ELF-1 (cell line): Measurements from ENCODE around the gene IFITM2.
"Not testable (repeated sequence)": the region's sequence is repeated elsewhere in the genome, so short reads cannot be mapped to it uniquely, and the experiment has no call there.

Experiments
- DNase-seq: peaks from one replicate; pipeline ENCODE4 v3.0.0-alpha.2; 2016; ENCODE audit warnings: low read depth, low spot score

IFITM2 gene

DNA sequence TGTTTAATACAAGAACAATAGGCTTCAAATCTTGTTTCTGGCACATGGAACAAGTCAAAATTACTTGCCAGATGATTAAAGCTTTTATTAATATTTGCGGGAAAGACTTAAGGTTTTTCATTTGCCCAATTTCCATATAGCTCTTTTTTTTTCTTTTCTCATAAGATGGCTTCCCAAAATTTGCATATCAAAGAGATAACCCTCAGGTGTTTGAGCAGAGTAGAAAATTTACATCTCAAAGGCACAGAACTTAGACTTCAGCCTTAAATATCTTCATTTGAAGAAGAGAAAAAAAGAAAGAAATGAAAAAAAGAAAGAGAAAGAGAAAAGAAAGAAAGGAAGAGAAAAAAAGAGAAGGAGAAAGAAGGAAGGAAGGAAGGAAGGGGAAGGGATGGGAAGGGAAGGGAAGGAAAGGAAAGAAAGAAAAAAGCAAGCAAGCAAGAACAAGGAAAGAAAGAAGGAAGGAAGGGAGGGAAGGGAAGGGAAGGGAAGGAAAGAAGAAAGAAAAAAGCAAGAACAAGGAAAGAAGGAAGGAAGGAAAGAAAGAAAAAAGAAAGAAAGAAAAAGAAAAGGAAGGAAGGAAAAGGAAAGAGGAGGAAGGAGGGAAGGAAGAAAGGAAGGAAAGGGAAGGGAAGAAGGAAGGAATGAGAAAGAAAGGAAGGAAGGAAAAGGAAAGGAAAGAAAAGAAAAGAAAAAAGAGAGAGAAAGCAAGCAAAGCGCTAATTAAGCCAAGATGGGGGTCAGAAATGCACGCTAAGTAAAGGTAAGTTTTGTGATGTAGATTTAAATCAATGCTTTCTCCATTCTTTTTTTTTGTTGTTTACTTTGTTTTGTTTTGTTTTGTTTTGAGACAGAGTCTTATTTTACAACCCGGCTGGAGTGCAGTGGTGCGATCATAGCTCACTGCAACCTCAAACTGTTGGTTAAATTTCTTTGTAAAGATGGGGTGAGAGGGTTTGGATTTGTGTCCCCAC is 33.2 kb downstream of the IFITM2 start:
- DNase-seq = peak; percentile 42

DNA sequence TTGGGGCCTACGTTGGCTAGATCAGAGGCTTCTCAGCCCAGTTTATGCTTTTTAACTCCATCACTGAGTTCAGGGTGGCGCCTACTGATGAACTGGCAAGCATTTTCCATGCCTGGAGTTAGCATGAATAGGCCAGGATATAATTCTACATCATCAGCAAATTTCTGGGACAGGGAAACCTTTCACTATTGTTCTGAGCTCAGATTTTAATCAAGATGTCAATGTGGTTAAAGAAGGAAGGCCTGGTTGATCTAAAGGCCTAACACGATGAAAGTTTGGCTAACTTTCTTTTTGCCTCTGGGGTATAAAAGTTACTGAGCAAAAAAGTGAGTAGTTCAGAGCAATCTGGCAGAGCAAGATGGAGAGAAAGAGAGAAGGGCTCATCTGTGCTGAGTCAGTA is 34.7 kb downstream of the IFITM2 start:
- no peak for DNase-seq

DNA sequence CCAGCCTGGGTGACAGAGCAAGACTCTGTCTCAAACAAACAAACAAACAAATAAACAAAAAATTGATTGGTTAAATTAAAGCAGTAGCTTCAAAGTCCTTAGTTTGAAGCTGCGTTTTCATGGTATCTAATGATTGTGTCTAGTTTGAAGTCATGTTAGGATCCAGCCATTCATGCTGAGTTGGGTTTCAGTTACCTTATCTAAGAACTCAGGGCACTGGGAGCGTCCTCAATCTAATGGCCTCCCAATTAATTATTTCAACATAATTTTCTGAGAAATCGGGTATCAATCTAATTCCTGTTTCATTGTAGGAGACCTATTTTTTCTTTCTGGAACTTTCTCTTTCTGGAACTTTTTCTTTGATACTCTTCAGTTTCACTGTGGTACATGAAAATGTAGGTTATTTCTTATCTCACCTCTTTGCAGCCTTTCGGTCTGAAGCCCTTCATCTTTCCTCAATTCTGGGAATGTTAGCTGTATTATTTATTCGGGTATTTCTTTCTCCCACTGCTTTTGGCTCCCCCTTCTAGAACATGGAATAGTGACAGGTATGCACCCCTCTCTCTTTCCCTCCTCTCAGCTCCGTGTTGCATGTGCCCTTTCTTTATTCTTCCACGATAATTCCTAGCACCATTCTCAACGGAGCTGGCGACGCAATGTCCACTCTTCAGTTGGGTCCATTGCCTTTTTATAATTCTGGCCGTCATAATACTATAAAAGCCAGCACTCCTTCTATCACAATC is 37.4 kb downstream of the IFITM2 start:
- DNase-seq = no peak

DNA sequence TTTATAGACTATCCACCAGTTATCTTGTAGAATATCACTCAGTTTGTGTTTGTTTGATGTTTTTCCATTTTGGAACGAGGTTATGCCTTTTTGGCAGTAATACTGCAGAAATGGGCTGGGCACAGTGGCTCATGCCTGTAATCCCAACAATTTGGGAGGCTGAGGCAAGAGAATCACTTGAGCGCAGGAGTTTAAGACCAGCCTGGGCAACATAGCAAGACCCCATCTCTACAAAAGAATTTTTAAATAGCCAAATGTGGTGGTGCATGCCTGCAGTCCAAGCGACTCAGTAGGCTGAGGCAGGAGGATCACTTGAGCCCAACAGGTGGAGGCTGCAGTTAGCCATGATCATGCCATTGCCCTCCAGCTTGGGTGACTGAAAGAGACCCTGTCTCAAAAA is 38.9 kb downstream of the IFITM2 start:
- DNase-seq = no peak

DNA sequence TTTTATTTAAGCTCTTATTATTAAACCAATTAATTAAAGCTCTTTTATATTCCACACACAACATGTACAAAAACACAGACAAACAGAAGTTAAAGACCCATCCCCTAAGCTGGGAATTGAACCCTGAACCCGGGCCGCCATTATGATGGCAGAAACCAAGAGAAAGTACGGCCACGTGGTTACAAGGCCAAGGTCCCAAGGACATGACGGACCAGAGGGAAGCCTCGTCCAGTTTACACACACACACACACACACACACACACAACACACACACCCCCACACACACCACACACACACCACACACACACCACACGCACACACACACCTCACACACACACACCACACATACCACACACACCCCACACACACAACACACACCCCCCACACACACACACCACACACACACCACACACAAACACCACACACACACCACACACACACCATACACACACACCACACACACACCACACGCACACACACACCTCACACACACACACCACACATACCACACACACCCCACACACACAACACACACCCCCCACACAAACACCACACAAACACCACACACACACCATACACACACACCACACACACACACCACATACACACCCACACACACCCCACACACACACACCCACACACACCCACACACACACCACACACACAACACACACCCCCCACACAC is 41.8 kb downstream of the IFITM2 start:
- not testable (repeated sequence) for DNase-seq

DNA sequence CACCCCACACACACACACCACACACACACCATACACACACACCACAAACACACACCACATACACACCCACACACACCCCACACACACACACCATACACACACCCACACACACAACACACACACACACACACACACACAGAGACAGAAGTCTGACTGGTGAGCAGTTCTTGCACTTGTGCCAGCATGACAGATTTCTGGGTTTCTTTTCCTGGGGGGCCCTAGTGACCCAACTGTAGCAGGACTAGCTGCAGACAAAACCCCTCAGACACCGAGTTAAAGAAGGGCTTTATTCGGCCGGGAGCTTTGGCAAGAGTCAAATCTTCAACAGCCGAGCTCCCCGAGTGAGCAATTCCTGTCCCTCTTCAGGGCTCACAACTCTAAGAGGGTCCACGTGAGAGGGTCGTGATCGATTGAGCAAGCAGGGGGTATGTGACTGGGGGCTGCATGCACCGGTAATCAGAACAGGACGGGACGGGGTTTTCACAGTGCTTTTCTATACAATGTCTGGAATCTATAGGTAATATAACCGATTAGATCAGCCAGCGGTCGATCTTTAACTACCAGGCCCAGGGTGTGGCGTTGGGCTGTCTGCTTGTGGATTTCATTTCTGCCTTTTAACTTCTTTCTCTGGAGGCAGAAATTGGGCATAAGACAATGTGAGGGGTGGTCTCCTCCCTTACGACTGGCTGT is 42.6 kb downstream of the IFITM2 start:
- DNase-seq = not testable (repeated sequence)

DNA sequence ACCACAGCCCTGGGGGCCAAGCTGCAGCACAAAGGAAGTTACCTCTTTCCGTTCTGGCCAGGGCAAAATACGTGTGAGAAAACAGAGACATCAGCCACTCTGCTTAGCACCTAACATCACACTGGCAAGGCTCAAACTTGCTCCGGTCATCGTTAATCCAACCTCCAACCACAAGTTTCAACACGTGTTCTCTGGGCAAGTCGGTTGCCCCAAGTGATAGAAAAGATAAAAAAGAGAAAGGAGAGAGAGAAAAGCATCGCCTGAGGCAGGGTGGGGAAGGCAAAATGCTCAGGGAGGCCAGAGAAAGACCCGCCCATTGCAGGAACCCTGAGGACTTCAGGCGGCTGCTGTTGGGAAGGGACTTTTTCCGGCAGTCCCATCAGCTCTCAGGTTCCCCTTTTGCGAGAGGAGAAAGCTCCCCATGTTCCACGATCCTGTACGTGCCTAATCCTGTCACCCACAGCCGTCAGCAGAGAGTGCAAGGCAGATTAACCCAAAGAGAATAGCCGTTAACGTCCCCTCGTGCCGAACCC is 43.2 kb downstream of the IFITM2 start:
- peak; percentile 91 for DNase-seq

DNA sequence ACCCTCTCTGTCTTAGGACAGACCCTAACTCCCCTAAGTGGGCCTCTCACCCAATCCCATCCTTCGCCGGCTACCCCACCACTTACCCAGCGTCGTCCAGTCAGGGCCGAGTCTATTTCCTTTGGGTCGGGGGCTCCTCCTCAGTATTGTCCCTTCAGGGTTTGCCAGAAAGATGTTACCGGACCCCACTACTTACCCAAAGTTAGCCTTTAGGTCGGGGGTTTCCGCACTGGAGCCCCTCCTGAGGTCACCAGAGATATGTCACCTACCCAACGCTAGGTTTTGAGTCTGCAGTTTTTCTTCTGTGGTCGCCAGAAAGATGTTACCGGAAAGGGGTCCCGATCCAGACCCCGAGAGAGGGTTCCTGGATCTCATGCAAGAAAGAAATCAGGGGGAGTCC is 43.8 kb downstream of the IFITM2 start:
- DNase-seq = no peak

DNA sequence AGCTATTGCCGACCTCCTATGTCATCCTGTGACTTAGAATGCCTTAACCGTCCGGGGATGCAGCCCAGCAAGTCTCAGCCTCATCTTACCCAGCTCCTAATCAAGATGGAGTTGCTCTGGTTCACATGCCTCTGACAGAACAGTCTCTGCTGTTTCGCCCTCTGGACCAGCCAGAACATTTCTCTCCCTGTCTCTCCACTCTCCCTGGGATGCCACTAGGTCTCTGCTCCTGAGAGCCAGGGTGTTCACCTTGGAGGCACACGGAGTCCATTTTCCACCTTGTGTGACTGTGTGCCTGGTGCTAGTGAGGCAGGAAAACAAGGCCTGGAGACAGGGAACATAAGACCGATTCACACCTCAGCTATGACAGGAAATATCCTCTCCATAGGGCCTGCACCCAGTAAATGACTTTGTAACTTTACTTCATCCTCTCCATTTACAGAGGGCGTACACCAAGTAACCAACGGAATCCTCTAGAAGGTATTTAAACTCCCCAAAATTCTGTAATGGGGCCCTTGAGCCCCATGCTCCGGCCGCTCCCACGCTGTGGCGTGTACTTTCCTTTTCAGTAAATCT is 44.9 kb downstream of the IFITM2 start:
- no peak for DNase-seq

DNA sequence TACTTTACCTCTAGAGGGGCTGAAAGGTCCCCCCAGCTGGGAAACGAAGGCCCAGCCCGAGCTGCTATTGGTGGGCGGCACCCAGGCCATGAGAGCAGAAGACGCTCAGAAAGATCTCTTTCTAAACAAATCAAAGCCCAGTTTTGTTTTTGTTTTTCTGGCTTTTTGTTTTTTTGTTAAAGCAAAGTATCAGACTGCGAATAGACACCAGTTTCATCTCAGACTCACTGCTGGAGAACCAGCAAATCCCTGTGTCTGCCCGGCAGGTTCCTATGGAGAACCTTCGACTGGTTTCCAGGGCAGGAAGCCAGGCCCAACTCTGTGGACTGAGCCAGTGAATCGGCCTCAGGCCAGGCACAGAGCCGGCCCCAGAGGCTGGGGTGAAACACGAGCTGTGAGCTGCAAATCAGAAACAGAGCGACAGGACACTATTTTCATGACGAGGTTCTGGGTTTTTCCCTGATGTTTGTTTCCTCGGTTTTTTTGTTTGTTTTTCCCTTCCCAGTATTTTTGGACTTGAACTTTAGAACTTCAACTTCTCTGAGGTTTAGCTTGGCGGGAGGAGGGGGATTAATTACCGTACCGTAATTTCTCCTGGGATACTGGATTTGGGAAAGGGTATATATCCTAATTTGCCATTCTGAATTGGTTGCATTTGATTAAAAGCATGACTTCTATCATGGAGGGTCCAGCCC is 45.7 kb downstream of the IFITM2 start:
- DNase-seq = peak; percentile 76

DNA sequence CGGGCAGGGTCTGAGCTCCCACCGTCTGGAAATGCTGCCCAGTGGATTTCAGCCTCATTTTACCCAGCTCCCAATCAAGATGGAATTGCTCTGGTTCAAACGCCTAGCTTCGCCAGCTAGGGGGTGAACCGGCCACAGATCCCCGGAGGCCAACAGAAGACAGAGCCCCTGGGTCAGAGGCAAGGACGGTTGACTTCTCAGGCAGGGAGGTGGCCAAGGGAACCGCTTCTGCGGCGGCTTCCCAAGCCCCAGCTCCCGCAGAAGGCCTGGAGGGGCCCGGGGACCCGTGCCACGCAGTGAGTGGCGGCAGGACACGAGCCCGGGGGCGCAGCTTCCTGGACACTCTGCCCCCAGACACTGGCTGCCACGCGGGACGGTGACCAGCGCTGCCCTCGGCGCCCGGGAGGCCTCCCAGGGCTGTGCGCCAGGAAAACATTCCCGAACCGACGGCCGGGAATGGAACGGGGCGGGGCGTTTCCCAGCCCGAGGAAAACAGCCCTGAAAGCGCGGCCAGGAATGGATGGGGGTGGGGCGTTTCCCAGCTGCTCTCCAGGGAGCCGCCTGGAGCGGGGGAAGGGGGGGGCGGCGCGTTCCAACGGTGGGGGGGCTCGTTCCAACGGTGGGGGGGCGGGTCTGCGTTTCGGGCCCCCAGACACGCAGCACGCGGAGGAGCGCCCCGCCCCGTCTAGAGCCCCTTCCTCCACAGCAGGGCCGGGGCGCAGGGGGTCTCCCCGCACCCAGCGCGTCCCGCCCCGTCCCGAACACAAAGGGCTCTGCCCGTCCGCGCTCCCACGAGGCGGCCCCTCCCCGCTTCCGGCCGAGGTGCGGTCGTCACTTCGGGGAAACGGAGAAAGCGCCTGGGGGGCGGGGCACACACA is 48.2 kb downstream of the IFITM2 start:
- peak; percentile 90 for DNase-seq

DNA sequence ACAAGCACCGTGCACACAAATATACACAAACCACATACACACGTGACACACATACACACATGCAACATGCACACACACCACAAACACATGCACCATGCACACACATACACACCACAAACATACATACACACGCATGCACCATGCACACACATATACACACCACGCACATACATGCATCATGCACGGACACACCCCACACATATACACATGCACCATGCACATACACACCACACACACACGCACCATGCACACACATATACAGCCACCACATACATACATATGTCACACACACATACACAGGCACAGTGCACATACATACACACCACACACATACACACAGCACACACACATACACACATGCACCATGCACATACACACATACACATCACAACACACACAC is 49.0 kb downstream of the IFITM2 start:
- no peak for DNase-seq

DNA sequence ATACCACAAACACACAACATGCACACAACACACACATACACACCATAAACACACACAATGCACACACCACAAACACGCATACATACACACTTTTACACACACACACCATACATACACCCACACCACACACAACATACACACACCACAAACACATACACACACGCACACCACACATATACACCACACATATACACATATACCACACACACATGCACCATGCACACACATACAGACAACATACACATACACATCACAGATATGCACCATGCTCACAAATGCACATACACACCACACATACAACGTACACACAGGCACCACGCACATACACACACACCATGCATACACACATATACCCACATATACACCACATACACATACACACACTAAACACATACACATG is 50.0 kb downstream of the IFITM2 start:
- no peak for DNase-seq

DNA sequence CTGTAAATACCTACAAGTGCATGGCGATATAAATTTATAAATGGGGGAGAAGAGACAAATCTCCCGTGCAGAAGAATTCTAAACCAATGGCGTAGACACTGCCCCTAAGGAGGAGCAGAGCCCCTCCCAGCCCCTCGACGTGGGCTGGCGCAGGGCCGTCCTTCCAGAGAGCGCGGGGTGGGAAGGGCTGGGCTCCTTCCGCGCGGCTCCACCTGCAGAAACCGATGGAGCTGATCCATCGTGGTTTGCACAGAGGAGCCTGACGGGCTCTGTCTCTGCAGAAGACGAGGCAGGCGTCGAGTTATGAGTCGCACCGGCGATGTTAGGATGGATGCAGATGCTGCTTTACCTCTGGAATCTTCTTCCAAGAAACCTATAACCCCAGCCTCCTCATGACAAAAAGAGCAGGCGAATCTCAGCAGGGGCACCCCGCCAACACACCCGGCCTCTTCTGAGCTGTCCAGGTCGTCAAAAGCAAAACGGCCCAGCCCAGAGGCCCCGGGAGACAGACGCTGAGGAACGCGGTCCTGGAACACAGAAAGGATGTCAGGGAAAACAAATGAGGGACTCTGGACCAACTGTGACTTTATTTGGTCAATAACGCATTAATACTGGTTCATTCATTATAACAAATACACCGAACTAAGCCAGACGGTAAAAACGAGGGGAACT is 50.6 kb downstream of the IFITM2 start:
- DNase-seq = no peak
